CD14-positive monocyte (primary cell): ENCODE data around the gene CARS2. TPM values are rescaled to one million over a fixed set of nuclear protein-coding genes. Genes with fewer than 3 reads are reported as not detected.

ENCODE experiments used
- DNase-seq, 3 donors: peaks; one replicate each; pipeline ENCODE4 v3.0.0-alpha.2; 2011 to 2022
- H2AFZ ChIP-seq: 2 replicates; pipeline ENCODE4 v1.6.0; 2012; ENCODE audit warnings: mild to moderate bottlenecking, low read depth, low read length, inconsistent platforms; ENCODE audit not compliant: insufficient read depth, poor library complexity, severe bottlenecking
- H3K27ac ChIP-seq, 2 donors: 1 replicate in 1 of 2; 2 replicates in 1 of 2; pipeline ENCODE4 v1.5.1; 2012 to 2013; ENCODE audit warnings: low read length in 2 of 2, control low read depth in 1 of 2, inconsistent platforms in 1 of 2, low read depth in 1 of 2, mild to moderate bottlenecking in 1 of 2
- H3K27me3 ChIP-seq, 2 donors: one replicate each; pipeline versions ENCODE4 v1.6.0 to v1.6.1; 2011 to 2013; ENCODE audit warnings: low read length in 2 of 2; ENCODE audit not compliant: control insufficient read depth in 2 of 2, insufficient read depth in 2 of 2
- H3K36me3 ChIP-seq, 2 donors: replicated peaks in 1 of 2; 1 replicate in 1 of 2; 2 replicates in 1 of 2; pipeline versions ENCODE4 v1.5.1 to v1.6.1; 2012 to 2013; ENCODE audit warnings: low read length in 2 of 2, control low read depth in 1 of 2, inconsistent platforms in 1 of 2, mild to moderate bottlenecking in 1 of 2; ENCODE audit not compliant: insufficient read depth in 2 of 2, control insufficient read depth in 1 of 2
- H3K4me1 ChIP-seq, 2 donors: 1 replicate in 1 of 2; 2 replicates in 1 of 2; pipeline versions ENCODE4 v1.5.1 to v1.6.1; 2012 to 2013; ENCODE audit warnings: low read length in 2 of 2, control low read depth in 1 of 2, inconsistent platforms in 1 of 2, mild to moderate bottlenecking in 1 of 2, moderate library complexity in 1 of 2; ENCODE audit not compliant: insufficient read depth in 2 of 2, control insufficient read depth in 1 of 2
- H3K4me2 ChIP-seq: replicated peaks from 2 replicates; pipeline ENCODE3; 2012; ENCODE audit warnings: low read length, moderate library complexity, mild to moderate bottlenecking; ENCODE audit not compliant: poor library complexity, severe bottlenecking; ENCODE audit errors: extremely low read depth
- H3K4me3 ChIP-seq, 3 experiments: fragments of 200-600 bp in 1 of 3; sonication (generic) in 1 of 3; replicated peaks in 1 of 3; 1 replicate in 2 of 3; 2 replicates in 1 of 3; pipeline ENCODE4 v1.5.1; 2011 to 2013; ENCODE audit warnings: low read length in 3 of 3, mild to moderate bottlenecking in 3 of 3, control low read depth in 2 of 3, low read depth in 2 of 3, inconsistent platforms in 1 of 3, moderate library complexity in 1 of 3
- H3K79me2 ChIP-seq: 2 replicates; pipeline ENCODE4 v1.6.0; 2012; ENCODE audit warnings: mild to moderate bottlenecking, control low read depth, inconsistent platforms, low read length, moderate library complexity; ENCODE audit not compliant: insufficient read depth
- H3K9ac ChIP-seq: 2 replicates; pipeline ENCODE4 v1.6.0; 2017; ENCODE audit warnings: low read length, mild to moderate bottlenecking; ENCODE audit not compliant: insufficient read depth, poor library complexity, severe bottlenecking
- H3K9me3 ChIP-seq, 2 donors: replicated peaks in 1 of 2; 1 replicate in 1 of 2; 2 replicates in 1 of 2; pipeline versions ENCODE4 v1.5.1 to v1.6.1; 2012 to 2013; ENCODE audit warnings: low read length in 2 of 2, control low read depth in 1 of 2; ENCODE audit not compliant: control insufficient read depth in 1 of 2, insufficient read depth in 1 of 2
- H4K20me1 ChIP-seq: 2 replicates; pipeline ENCODE4 v1.6.0; 2012; ENCODE audit warnings: mild to moderate bottlenecking, low read length, control low read depth, moderate library complexity; ENCODE audit not compliant: insufficient read depth
- H3K27ac Mint-ChIP-seq, 7 donors: one replicate each; pipeline ENCODE4 v1.8.0; 2020; ENCODE audit warnings: mild to moderate bottlenecking in 7 of 7, mixed read lengths in 7 of 7, moderate library complexity in 6 of 7, inconsistent platforms in 2 of 7
- H3K27me3 Mint-ChIP-seq, 3 donors: one replicate each; pipeline ENCODE4 v1.8.0; 2021 to 2022; ENCODE audit warnings: low read depth in 3 of 3, mild to moderate bottlenecking in 3 of 3, mixed read lengths in 3 of 3, moderate library complexity in 3 of 3, inconsistent platforms in 1 of 3
- H3K36me3 Mint-ChIP-seq, 2 donors: one replicate each; pipeline ENCODE4 v1.8.0; 2020; ENCODE audit warnings: mixed read lengths in 2 of 2, inconsistent platforms in 1 of 2, mild to moderate bottlenecking in 1 of 2
- H3K4me1 Mint-ChIP-seq: one replicate; pipeline ENCODE4 v1.8.0; 2020; ENCODE audit warnings: mild to moderate bottlenecking, mixed read lengths
- H3K4me3 Mint-ChIP-seq, 2 donors: one replicate each; pipeline ENCODE4 v1.8.0; 2020; ENCODE audit warnings: mild to moderate bottlenecking in 2 of 2, mixed read lengths in 2 of 2, moderate library complexity in 1 of 2
- H3K9me3 Mint-ChIP-seq, 7 donors: one replicate each; pipeline ENCODE4 v1.8.0; 2020 to 2022; ENCODE audit warnings: mixed read lengths in 7 of 7, mild to moderate bottlenecking in 6 of 7, moderate library complexity in 6 of 7, inconsistent platforms in 2 of 7
- CTCF ChIP-seq: fragments of 200-600 bp; IDR thresholded peaks from one replicate; pipeline ENCODE4 v1.8.0; 2022; ENCODE audit warnings: antibody characterized with exemption, mild to moderate bottlenecking
- WGBS: methylation state at CpG from one replicate; pipeline ENCODE4 v1.1.5; 2013; ENCODE audit warnings: missing lambda C conversion rate; ENCODE audit not compliant: insufficient coverage; 5-methylcytosine and 5-hydroxymethylcytosine counted together
- intact Hi-C, 2 donors: fragments of 100-400 bp; cut with micrococcal nuclease; formaldehyde crosslinking; loops; one replicate each; pipeline versions ENCODE4 v1.15.0 to v1.15.1; 2023
- polyA plus RNA-seq, 3 donors: library from polyadenylated mRNA; depleted of rRNA in 1 of 3; unstranded in 2 of 3; stranded (reverse) in 1 of 3; fragments of 300-500 nt in 2 of 3; fragments of >200 nt in 1 of 3; fragmentation: Illumina TruSeq in 2 of 3; gene quantifications; 1 replicate in 2 of 3; 2 replicates in 1 of 3; pipeline ENCODE4 v1.2.3, GENCODE V29; 2012 to 2021

Gene CARS2
- polyA plus RNA-seq, 3 donors, result 130 to 305 (median 227) TPM

GRCh38 chr13:110681868-110682550, 23.9 kb downstream of the CARS2 start:
- peaks cover 60 to 80% of the 10 kb centered on the region in 2 donors for H3K36me3 Mint-ChIP-seq
- Histone ChIP-seq H3K4me3 (no peak overlapping the region), H3K4me1 (peaks cover 7 to 9% of the 10 kb centered on the region in 2 donors), H3K9me3 (no peaks in the 10 kb centered on the region), H2AFZ (no peak overlapping the region), H3K36me3 (peaks cover 60 to 89% of the 10 kb centered on the region in 2 donors), H3K9ac (no peak overlapping the region), H3K27ac (peak overlapping the region in 1 of 2 donors; percentile 38), H3K27me3 (no peaks in the 10 kb centered on the region), H3K4me2 (no peak overlapping the region), H3K79me2 (peaks cover 5% of the 10 kb centered on the region), H4K20me1 (no peaks in the 10 kb centered on the region)
- no peak overlapping the region for H3K4me3 Mint-ChIP-seq
- H3K9me3 Mint-ChIP-seq, result no peaks in the 10 kb centered on the region
- 100% methylated on average over 4 of the region's 15 CpGs for WGBS
- TF ChIP-seq CTCF, result no peak
- no peaks in the 10 kb centered on the region for H3K27me3 Mint-ChIP-seq
- intact Hi-C loops, result loop anchor here in 1 of 2 donors (5.0 kb wide), 1 partner anchor 35 kb away; no protein-coding TSS in a partner anchor
- no peak for DNase-seq
- H3K4me1 Mint-ChIP-seq, result peaks cover 13% of the 10 kb centered on the region
- H3K27ac Mint-ChIP-seq, result peak overlapping the region in 3 of 7 donors; percentile 14 to 73 (median 47)

- Histone ChIP-seq H3K4me3 (no peak overlapping the region), H3K4me1 (peaks cover 19 to 21% of the 10 kb centered on the region in 2 donors), H2AFZ (no peak overlapping the region), H3K27ac (peak overlapping the region in 1 of 2 donors; percentile 58), H3K36me3 (peaks cover 49 to 78% of the 10 kb centered on the region in 2 donors), H3K9ac (no peak overlapping the region), H3K9me3 (no peaks in the 10 kb centered on the region), H3K4me2 (no peak overlapping the region), H3K27me3 (no peaks in the 10 kb centered on the region), H3K79me2 (peaks cover 5% of the 10 kb centered on the region), H4K20me1 (no peaks in the 10 kb centered on the region)
- peak overlapping the region in 6 of 7 donors; percentile 5 to 65 (median 42) for H3K27ac Mint-ChIP-seq
- WGBS, result 84% methylated on average over 6 of the region's 7 CpGs
- H3K9me3 Mint-ChIP-seq, result no peaks in the 10 kb centered on the region
- TF ChIP-seq CTCF, result peak; percentile 37
- no peak for DNase-seq
- intact Hi-C loops, result loop anchor here in 1 of 2 donors (5.0 kb wide), 1 partner anchor 36 kb away; no protein-coding TSS in a partner anchor
- peaks cover 53 to 75% of the 10 kb centered on the region in 2 donors for H3K36me3 Mint-ChIP-seq
- no peak overlapping the region for H3K4me3 Mint-ChIP-seq
- H3K4me1 Mint-ChIP-seq, result peaks cover 25% of the 10 kb centered on the region
- H3K27me3 Mint-ChIP-seq, result no peaks in the 10 kb centered on the region
Measured at GRCh38 chr13:110680852-110681251, 25.1 kb downstream of the CARS2 start.
